Fibroblast of lung (primary cell): ENCODE measurements around the gene ZNF408.

ENCODE experiments used
- CTCF ChIP-seq, 2 donors: IDR thresholded peaks in 1 of 2; conservative IDR thresholded peaks in 1 of 2; 1 replicate in 1 of 2; 2 replicates in 1 of 2; pipeline ENCODE4 v1.5.1; 2011 to 2012; ENCODE audit warnings: low read length in 2 of 2, control low read depth in 1 of 2, inconsistent platforms in 1 of 2, low read depth in 1 of 2, mild to moderate bottlenecking in 1 of 2
- EZH2 ChIP-seq: IDR thresholded peaks from 2 replicates; pipeline ENCODE4 v1.5.1; 2012; ENCODE audit warnings: low read length, control low read depth, mild to moderate bottlenecking; ENCODE audit errors: missing control alignments

DNA sequence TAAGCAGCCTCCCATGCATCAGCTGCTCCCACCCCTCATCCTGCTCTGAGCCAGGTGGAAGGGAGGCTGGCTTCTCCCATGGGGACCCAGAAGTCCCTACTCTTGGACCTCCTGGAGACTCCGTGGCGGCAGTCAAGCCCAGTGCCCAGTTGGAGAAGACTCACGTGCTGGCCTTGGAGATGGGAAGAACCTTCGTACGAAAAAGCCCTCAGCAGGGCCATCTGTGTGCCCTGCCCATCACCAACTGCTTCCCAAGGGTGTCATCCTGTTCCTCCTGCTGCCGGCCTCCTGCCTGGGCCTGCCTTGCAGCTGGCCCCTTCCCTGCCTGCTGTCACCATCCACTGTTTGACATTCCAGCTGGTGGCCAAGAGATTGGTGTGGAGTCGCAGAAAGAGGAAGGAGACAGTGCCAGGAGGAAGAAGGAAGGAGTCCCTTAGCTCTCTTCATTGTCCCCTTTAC is 28.4 kb upstream of the ZNF408 start:
- no peak for TF ChIP-seq CTCF (conservative IDR thresholded peaks at IDR 0.05 in 1 of 2, IDR thresholded peaks at IDR 0.05 in 1 of 2; ENCODE audit: low read depth in 1 of 2, low read length in 2 of 2)
- TF ChIP-seq EZH2 = no peak
